Activated naive CD4-positive, alpha-beta T cell (primary cell): ENCODE measurements around the gene LRRC52.
"Not testable (repeated sequence)": the region's sequence is repeated elsewhere in the genome, so short reads cannot be mapped to it uniquely, and the experiment has no call there.

ENCODE experiments used
- DNase-seq, 4 experiments: peaks; one replicate each; lab custom pipeline; 2025; lab: John Stamatoyannopoulos, UW

The LRRC52 gene

DNA sequence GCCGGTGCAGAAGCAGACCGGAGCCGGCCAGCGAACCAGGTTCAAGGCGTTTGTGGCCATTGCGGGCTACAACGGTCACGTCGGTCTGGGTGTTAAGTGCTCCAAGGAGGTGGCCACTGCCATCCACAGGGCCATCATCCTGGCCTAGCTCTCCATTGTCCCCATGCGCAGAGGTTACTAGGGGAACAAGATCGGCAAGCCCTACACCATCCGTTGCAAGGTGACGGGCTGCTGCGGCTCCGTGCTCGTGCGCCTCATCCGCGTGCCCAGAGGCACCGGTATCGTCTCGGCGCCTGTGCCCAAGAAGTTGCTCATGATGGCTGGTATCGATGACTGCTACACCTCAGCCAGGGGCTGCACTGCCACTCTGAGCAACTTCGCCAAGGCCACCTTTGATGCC lies 38.1 kb downstream of the LRRC52 start:
- no peak for DNase-seq

DNA sequence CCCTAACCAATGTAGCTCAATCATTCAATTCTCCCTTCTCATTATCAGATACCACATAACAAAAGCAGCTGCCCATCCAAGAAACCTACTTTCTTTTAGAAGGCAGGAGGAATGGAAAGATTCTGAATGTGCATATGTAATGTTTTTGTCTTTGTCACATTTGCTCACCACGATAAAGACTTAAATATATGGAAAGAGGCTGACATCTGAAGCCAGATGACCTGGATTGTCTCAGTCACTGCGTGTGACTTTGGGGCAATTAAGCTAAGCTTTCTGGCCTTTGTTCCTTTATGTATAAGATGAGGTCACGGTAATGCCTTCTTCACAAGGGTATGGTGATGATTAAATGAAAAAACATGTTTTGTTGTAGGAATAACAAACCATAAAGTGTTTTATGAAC lies 42.6 kb downstream of the LRRC52 start:
- no peak for DNase-seq

DNA sequence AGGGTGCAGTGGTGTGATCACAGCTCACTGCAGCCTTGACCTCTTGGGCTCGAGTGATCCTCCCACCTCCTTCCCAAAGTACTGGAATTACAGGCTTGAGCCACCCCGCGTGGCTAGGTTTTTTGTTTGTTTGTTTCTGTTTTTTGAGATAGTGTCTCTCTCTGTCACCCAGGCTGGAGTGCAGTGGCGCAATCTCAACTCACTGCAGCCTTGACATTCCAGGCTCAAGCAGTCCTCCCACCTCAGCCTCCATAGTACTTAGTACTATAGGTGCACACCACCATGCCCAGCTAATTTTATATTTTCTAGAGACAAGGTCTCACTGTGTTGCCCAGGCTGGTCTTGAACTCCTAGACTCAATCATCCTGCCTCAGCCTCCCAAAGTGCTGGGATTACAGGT lies 47.6 kb downstream of the LRRC52 start:
- DNase-seq = not testable (repeated sequence)

DNA sequence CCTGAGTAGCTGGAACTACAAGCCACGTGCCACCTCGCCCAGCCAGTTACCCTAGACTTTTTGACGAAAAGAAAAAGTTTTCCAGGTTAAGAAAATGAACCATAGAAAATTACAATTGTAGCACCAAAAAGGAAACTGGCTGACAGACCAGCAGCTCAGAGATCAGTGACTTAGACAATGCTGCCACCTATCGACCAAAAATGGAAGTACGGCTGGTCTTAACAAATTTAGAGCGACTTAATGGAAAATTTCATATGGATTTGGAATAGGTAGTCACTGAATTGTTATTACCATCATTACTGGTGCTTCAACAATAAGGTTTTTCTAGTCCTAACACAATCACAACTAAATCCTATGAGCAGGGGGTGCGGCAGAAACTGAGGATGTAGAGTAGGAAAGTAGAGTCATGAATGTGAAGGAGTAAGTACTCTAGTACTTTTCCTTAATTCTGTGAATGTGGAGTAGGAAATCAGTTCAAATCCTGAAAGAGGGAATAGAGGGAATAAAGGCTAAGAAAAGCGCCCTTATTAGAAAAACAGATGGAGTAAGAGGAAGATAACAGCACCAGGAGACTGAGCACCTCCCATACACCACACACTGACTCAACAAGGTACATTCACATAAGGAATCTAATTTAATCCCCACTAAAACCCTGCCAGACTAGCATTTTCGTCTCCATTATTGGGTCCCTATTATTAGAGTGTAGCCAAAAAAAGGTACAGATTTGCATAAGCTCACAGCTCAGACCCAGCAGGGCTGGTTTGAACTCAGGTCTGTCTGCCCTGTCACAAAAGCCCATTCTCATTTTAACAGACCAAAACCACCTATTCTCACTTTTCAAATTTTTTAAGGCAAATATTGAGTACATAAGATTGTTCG lies 49.4 kb downstream of the LRRC52 start:
- DNase-seq = peak; percentile 22 to 67 (median 59)

DNA sequence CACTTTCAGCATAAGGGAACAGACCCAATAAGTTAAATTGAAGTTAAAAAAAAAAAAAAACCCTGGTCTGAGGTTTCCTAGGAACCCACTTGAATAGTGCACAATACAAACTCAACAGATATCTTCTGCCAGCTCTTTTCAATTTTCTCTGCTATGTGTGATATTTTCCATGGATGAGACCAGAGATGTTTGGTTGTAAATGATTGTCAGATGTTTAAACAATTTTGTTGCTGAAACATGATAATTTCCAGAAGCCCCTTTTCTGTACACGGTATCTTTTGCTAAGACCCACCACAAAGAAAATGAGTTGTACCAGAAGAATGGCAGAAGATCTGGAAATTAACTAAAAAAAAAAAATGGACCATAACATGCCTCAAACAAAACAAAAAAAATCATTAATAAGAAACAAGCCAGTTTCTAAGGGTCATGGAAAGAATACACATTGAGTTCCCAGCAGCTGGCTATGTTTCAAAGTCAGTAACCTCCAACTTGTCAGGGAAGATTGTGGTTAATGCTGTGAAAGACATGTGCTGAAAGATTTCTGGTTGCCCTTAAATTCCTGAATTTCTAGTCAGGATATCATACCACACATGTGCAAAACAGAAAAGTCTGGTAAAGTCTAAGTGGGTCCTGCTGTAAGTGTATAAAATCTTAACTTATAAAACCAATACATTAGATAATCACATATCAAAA lies 51.6 kb downstream of the LRRC52 start:
- no peak for DNase-seq

DNA sequence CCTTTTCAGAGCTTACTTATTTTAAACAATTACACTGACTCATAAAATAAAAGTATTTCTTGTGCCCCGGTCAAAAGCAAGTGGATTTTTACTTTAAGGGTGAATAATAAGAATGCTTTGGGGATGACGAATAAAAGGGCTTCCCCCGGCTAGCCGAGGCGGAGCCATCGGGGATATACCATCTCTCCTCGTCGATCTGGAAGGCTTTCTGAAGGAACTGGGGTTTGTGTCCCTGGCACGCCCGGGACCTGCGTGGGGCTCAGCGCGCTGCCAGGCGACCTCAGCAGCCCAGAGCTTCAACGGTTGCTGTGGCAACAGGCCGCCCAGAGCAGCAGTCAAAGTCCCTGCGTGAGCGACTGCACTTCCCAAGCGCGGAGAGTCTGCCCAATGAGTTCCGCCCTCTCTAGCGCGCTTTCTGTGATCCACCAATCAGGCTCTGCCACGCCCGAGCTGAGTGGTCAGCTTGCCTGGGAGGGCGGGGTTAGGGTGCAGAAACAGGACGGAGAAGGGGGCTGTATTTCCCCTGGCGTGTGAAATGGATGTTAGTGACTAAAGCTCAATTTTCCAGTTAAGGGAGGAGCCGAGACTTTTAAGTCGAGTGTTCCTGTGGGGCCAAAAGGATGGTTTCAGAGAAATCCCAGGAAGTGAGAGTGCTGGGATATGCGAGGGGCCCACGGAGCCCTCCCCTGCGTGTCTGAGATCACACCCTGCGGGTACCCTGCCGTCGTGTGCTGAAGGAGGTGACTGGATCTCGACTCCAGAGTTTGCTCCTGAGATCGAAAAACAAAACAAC lies 54.3 kb downstream of the LRRC52 start:
- DNase-seq = peak; percentile 52 to 69 (median 66)

DNA sequence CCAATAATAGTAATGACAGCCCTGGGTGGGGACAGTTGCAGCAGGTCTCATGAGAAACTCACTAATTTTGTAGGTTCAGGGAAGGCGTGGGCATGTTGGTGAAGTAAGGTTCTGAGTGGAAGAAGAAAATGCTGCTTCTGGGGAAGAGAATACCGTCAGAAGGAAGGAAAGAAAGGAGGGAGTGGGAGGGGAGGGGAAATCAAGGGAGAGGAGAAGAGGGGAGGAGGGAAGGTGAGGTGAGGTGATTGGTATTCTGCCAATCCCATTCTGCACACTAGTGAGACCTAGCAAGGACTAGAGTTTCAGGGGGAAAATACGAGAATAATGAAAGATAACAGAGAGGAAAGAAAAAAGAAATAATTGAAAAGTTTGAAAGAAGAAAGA lies 54.9 kb downstream of the LRRC52 start:
- no peak for DNase-seq

DNA sequence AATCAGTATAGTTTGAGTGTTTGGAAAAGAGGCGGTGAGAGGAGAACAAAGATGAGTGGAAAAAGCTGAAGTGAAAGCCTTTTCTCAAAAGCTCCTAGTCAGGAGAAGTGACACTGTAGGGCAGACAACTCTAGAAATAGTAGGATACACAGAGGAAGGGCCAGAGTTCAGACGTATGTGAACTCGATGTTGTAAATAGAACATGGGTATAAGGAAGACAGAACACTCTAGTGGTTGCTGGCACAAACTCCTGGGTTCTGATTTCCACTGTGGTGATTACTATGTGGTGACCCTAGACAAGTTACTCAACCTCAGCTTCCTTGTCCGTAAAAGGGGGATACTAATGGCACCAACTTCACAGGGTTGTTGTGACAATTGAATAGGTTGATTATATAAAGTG lies 57.0 kb downstream of the LRRC52 start:
- DNase-seq = no peak

DNA sequence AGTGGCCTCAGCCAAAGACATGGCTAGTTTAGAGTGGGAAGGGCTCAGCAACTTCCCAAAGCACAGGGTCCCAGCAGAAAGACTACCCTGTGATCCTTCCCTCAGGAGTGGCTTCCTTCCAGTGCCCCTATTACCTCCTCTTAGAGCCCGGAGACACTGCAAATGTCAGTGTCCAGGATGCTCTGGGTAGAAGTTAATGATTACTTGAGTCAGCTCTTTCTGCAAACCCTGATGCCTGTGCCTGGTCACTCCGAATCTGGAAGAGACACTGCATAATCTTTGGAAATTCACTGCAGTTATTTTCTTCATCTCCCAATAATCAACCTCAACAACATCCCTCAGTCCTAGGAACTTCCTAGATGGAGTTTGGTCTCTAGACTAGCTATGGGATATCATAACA lies 60.0 kb downstream of the LRRC52 start:
- no peak for DNase-seq

DNA sequence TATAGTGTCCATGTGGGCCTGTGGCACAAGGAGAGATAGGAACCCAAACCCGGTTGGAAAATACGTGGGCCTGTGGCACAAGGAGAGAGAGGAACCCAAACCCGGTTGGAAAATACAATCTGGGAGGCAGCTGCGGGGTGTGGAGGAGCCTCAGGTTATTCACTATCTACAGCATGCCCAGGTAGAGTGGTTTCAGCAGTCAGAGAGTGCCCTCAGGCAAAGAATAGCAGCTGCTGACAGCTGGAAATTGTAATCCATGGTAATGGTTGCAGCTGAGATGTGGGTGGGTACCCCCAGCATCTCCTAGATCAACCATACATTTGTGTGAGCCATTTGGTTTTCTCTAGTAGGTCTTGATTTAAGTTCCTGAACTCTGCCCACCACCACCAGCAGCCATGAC lies 61.4 kb downstream of the LRRC52 start:
- DNase-seq = no peak

DNA sequence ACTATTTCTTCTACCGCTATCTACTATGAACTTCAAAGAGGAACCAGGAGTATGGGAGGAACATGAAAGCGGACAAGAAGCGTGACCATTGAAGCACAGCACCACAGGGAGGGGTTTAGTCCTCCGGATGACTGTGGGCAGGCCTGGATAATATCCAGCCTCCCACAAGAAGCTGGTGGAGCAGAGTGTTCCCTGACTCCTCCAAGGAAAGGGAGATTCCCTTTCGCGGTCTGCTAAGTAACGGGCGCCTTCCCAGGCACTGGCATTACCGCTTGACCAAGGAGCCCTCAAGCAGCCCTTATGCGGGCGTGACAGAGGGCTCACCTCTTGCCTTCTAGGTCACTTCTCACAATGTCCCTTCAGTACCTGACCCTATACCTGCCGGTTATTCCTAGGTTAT lies 62.9 kb downstream of the LRRC52 start:
- not testable (repeated sequence) for DNase-seq

DNA sequence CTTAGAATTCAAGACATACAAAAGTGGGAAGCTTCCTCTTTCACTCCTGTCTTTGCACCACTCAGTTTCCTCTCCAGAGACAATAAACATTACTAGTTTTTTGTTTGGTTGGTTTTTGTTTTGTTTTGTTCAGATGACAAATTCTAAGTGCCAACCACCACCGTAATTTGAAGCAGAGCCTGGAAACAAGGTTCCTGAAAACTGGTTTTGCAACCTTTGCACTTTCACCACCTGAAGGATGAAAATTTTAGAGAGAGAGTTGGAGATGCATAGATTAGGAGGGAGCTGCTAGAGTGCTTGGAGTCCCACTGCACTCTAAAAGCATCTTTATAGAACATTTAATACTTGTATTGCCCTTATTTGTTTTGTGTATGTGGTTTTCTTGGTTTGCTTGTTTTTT lies 67.1 kb downstream of the LRRC52 start:
- no peak for DNase-seq

DNA sequence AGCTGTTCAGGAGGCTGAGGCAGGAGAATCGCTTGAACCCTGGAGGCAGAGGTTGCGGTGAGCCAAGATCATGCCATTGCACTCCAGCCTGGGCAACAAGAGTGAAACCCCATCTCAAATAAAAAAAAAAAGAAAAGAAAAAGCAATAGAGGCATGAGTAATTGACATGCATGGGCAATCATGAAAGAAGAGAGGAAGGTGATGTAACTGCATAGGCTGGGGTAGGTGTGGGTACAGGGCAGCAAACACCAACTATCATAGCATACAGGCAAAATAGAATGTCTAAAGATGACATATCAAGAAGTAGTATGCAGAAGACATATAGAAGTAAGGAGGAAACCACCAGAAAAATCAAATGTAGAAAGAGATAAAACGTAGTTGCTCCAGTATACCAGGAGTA lies 68.3 kb downstream of the LRRC52 start:
- no peak for DNase-seq
